NB4 (cell line): ENCODE measurements around the gene SLCO3A1.

ENCODE experiments used
- CTCF ChIP-seq: IDR thresholded peaks from one replicate; pipeline ENCODE4 v1.5.1; 2012; ENCODE audit warnings: low read depth, low read length
- MAX ChIP-seq: IDR thresholded peaks from 2 replicates; pipeline ENCODE4 v1.6.1; 2011; ENCODE audit warnings: low read depth, low read length
- POLR2A ChIP-seq: IDR thresholded peaks from 2 replicates; pipeline ENCODE4 v1.6.1; 2011; ENCODE audit warnings: mild to moderate bottlenecking; ENCODE audit not compliant: insufficient read length; ENCODE audit errors: extremely low read depth

GRCh38 chr15:91947293-91947679 lies 93.8 kb downstream of the SLCO3A1 start:
- TF ChIP-seq CTCF (no peak), POLR2A (no peak), MAX (no peak)
